Measurements from ENCODE around the gene ANKRD6. TPM values are rescaled to one million over a fixed set of nuclear protein-coding genes. Genes with fewer than 3 reads are reported as not detected.

The ANKRD6 gene
- total RNA-seq, 1 experiment from 2014 or later = 5.6 TPM

- H2AFZ ChIP-seq (ENCODE audit: low read length) = no peak overlapping the region
- H3K23ac ChIP-seq (ENCODE audit: insufficient read length, low read depth, low read length) = no peak overlapping the region
- H2BK20ac ChIP-seq (ENCODE audit: low read depth, low read length, poor library complexity, severe bottlenecking) = no peak overlapping the region
- Mint-ChIP-seq H3K36me3 (ENCODE audit: insufficient read depth in 1 of 3, low read depth in 3 of 3) (peaks cover 64 to 91% (median 68%) of the 10 kb centered on the region in 3 experiments), H3K27ac (peak overlapping the region in 2 of 3 experiments; percentile 17 to 60; a peak in 3 of 7 replicates), H3K9me3 (no peaks in the 10 kb centered on the region), H3K4me3 (no peak overlapping the region), H3K27me3 (ENCODE audit: low read depth) (no peaks in the 10 kb centered on the region), H3K4me1 (peaks cover 4 to 5% of the 10 kb centered on the region in 2 experiments)
- no peak overlapping the region for H4K5ac ChIP-seq (ENCODE audit: insufficient read length, low read depth, low read length)
- H3K27ac ChIP-seq (ENCODE audit: insufficient read length, low read depth, low read length) = no peak overlapping the region
- H3K27me3 ChIP-seq (ENCODE audit: insufficient read depth, low read length) = no peaks in the 10 kb centered on the region
- H3T11ph ChIP-seq (ENCODE audit: low read length) = no peak overlapping the region
- no peak overlapping the region for H3K14ac ChIP-seq (ENCODE audit: insufficient read depth, low read length)
- H4K91ac ChIP-seq (ENCODE audit: insufficient read length, low read depth, low read length) = no peak overlapping the region
- TF ChIP-seq CTCF (conservative IDR thresholded peaks at IDR 0.05) = no peak
- H3K79me1 ChIP-seq (ENCODE audit: insufficient read depth, low read depth, low read length, poor library complexity, severe bottlenecking) = no peaks in the 10 kb centered on the region
- no peaks in the 10 kb centered on the region for H4K20me1 ChIP-seq (ENCODE audit: control insufficient read depth, insufficient read depth, insufficient read length)
- no peaks in the 10 kb centered on the region for H3K79me2 ChIP-seq (ENCODE audit: insufficient read depth, low read length)
- H3K9ac ChIP-seq (ENCODE audit: extremely low read depth, insufficient read length, low read length) = no peak overlapping the region
- no peak overlapping the region for H2BK15ac ChIP-seq (ENCODE audit: low read depth, low read length)
- H4K8ac ChIP-seq (replicated peaks; ENCODE audit: insufficient read length, low read depth, low read length) = no peak overlapping the region
- no peak overlapping the region for H2BK5ac ChIP-seq (ENCODE audit: insufficient read length, low read length)
- no peaks in the 10 kb centered on the region for H3K9me3 ChIP-seq (ENCODE audit: control insufficient read depth, low read depth, low read length)
- no peaks in the 10 kb centered on the region for H3K4me1 ChIP-seq (ENCODE audit: insufficient read depth, low read length)
- H3K4ac ChIP-seq (ENCODE audit: low read depth, low read length) = no peak overlapping the region
- H3K56ac ChIP-seq (ENCODE audit: insufficient read length, low read depth, low read length) = no peak overlapping the region
- H2BK120ac ChIP-seq (ENCODE audit: low read depth, low read length, poor library complexity, severe bottlenecking) = no peak overlapping the region
- WGBS (ENCODE audit: extremely low coverage, insufficient read length, low lambda C conversion rate) = no CpG with 5 or more reads among the region's 4 CpGs
- H2BK12ac ChIP-seq (ENCODE audit: insufficient read length, low read depth, low read length) = no peak overlapping the region
- no peak overlapping the region for H3K18ac ChIP-seq (ENCODE audit: insufficient read length, low read depth, low read length)
- H3K4me2 ChIP-seq (ENCODE audit: insufficient read depth, insufficient read length, low read length) = no peak overlapping the region
- no peak for DNase-seq
- H2AK5ac ChIP-seq (ENCODE audit: insufficient read length, low read length) = no peak overlapping the region
- H3K23me2 ChIP-seq (ENCODE audit: insufficient read length, low read depth, low read length, poor library complexity, severe bottlenecking) = no peaks in the 10 kb centered on the region
Measured at GRCh38 chr6:89662659-89663223, 229.8 kb downstream of the ANKRD6 start.
